K562 (cell line): ENCODE data around the gene FRMD1. TPM values are rescaled to one million over a fixed set of nuclear protein-coding genes. Genes with fewer than 3 reads are reported as not detected.

Experiments used
- ATAC-seq: fragments of 200-7000 bp; cut with Tn5 transposase; 3 replicates; pipeline ENCODE4 v1.9.1; 2020; ENCODE audit warnings: moderate library complexity
- BruUV-seq: library from RNA; stranded (reverse); fragments of 400-500 nt; replicated peaks from 2 replicates; lab custom pipeline; 2021; lab: Mats Ljungman, UMichigan
- CTCF ChIA-PET: fragments of 300-600 bp; formaldehyde crosslinking; extraction: SDS; loops from one replicate; lab custom pipeline; 2021; ENCODE audit warnings: low intra/inter-chr PET ratio; lab: Yijun Ruan, JAX
- POLR2A ChIA-PET: fragments of 300-600, 350-650 bp; sonication (Branson Sonifier 250); formaldehyde crosslinking; extraction: SDS; loops from one replicate; lab custom pipeline; 2021; ENCODE audit warnings: antibody characterized with exemption, inconsistent platforms; lab: Yijun Ruan, JAX
- DNase-seq, 4 experiments: peaks; one replicate each; pipeline versions ENCODE4 v3.0.0 to v3.0.0-alpha.2; 2011 to 2018; ENCODE audit warnings: low spot score in 3 of 4, mixed read lengths in 3 of 4; ENCODE audit errors: extremely low read depth in 1 of 4
- FAIRE-seq: peaks from 2 replicates; lab custom pipeline; 2011; peaks lifted over from hg19 to GRCh38; lab: Jason Lieb, UNC
- H2AFZ ChIP-seq: 2 replicates; pipeline ENCODE4 v1.6.0; 2011; ENCODE audit warnings: low read depth, low read length, control low read depth, inconsistent platforms
- H3K27ac ChIP-seq: fragments of 200-600 bp; 3 replicates; pipeline ENCODE4 v1.8.0; 2011; ENCODE audit warnings: low read depth, mild to moderate bottlenecking, control low read depth, inconsistent platforms, low read length, moderate library complexity, mixed read lengths; ENCODE audit errors: extremely low read depth
- H3K27me3 ChIP-seq, 2 experiments: fragments of 300-600 bp in 1 of 2; 2 replicates in 1 of 2; 3 replicates in 1 of 2; pipeline versions ENCODE4 v1.6.0 to v1.8.0; 2011; ENCODE audit warnings: inconsistent platforms in 2 of 2, low read length in 2 of 2, mild to moderate bottlenecking in 1 of 2, mixed read lengths in 1 of 2, moderate library complexity in 1 of 2; ENCODE audit not compliant: control insufficient read depth in 2 of 2, insufficient read depth in 2 of 2
- H3K36me3 ChIP-seq: fragments of 300-600 bp; 3 replicates; pipeline ENCODE4 v1.8.0; 2011; ENCODE audit warnings: mild to moderate bottlenecking, low read length, inconsistent platforms; ENCODE audit not compliant: control insufficient read depth, insufficient read depth
- H3K4me1 ChIP-seq, 2 experiments: fragments of 200-600 bp in 1 of 2; replicated peaks in 1 of 2; 2 replicates in 1 of 2; 3 replicates in 1 of 2; pipeline versions ENCODE4 v1.5.1 to v1.8.0; 2011; ENCODE audit warnings: inconsistent platforms in 2 of 2, low read length in 2 of 2, mild to moderate bottlenecking in 1 of 2, mixed read lengths in 1 of 2, moderate library complexity in 1 of 2; ENCODE audit not compliant: control insufficient read depth in 2 of 2, insufficient read depth in 2 of 2
- H3K4me2 ChIP-seq: 2 replicates; pipeline ENCODE4 v1.6.1; 2011; ENCODE audit warnings: low read length, control low read depth, inconsistent platforms, mixed read lengths; ENCODE audit not compliant: insufficient read depth
- H3K4me3 ChIP-seq: fragments of 200-600 bp; sonication (generic), shearing (Covaris generic); 2 replicates; pipeline ENCODE4 v1.5.1; 2016; ENCODE audit warnings: control low read depth, inconsistent platforms
- H3K79me2 ChIP-seq: fragments of 200-600 bp; 3 replicates; pipeline ENCODE4 v1.8.0; 2011; ENCODE audit warnings: low read length, inconsistent platforms; ENCODE audit not compliant: control insufficient read depth, insufficient read depth
- H3K9ac ChIP-seq, 2 experiments: 2 replicates each; pipeline versions ENCODE4 v1.6.0 to v1.6.1; 2011; ENCODE audit warnings: low read depth in 2 of 2, low read length in 2 of 2, control low read depth in 1 of 2, inconsistent platforms in 1 of 2, mild to moderate bottlenecking in 1 of 2, mixed read lengths in 1 of 2; ENCODE audit not compliant: insufficient read depth in 1 of 2
- H3K9me1 ChIP-seq: one replicate; pipeline ENCODE4 v1.6.0; 2011; ENCODE audit warnings: inconsistent platforms, mild to moderate bottlenecking, low read length, moderate library complexity; ENCODE audit not compliant: control insufficient read depth, insufficient read depth
- H3K9me3 ChIP-seq: replicated peaks from 2 replicates; pipeline ENCODE4 v1.5.1; 2011; ENCODE audit warnings: low read depth, low read length, inconsistent platforms; ENCODE audit not compliant: control insufficient read depth, insufficient read depth
- H4K20me1 ChIP-seq: replicated peaks from 2 replicates; pipeline ENCODE4 v1.6.1; 2011; ENCODE audit warnings: low read length, inconsistent platforms, mixed read lengths; ENCODE audit not compliant: control insufficient read depth, insufficient read depth
- FOXP1 ChIP-seq: sonication (generic); formaldehyde crosslinking; IDR thresholded peaks from 2 replicates; pipeline ENCODE4 v1.8.0; 2022; ENCODE audit warnings: mild to moderate bottlenecking, missing genetic modification reagents
- KAT8 ChIP-seq: fragments of 450-650 bp; IDR thresholded peaks from 2 replicates; pipeline ENCODE4 v1.6.1; 2016; ENCODE audit warnings: low read depth, mild to moderate bottlenecking
- SMARCA5 ChIP-seq: fragments of 450-650 bp; IDR thresholded peaks from 2 replicates; pipeline ENCODE4 v1.6.1; 2016
- SRF ChIP-seq, 2 experiments: fragments of 250-450, 450-650 bp in 1 of 2; sonication (Bioruptor Pico) in 1 of 2; sonication (generic) in 1 of 2; formaldehyde crosslinking; IDR thresholded peaks; 2 replicates each; pipeline versions ENCODE4 v1.5.0 to v1.5.1; 2020 to 2022; ENCODE audit warnings: mild to moderate bottlenecking in 1 of 2, missing genetic modification reagents in 1 of 2
- WGBS: fragments of 100-300 bp; shearing (Covaris generic); methylation state at CpG from one replicate; pipeline ENCODE4 v1.1.6; 2016; ENCODE audit warnings: low coverage, mixed read lengths; ENCODE audit not compliant: insufficient coverage; ENCODE audit errors: missing lambda C conversion rate; 5-methylcytosine and 5-hydroxymethylcytosine counted together
- in situ Hi-C: fragments of 300-500 bp; cut with MboI; formaldehyde crosslinking; loops from 4 replicates; pipeline ENCODE4 v1.15.0; 2018; ENCODE audit warnings: inconsistent platforms, mixed read lengths
- intact Hi-C: fragments of 100-400 bp; cut with micrococcal nuclease; formaldehyde crosslinking; loops from 2 replicates; pipeline ENCODE4 v1.14.2; 2022
- polyA plus RNA-seq, 8 experiments: library from polyadenylated mRNA; depleted of rRNA in 4 of 8; stranded (reverse) in 5 of 8; unstranded in 3 of 8; fragments of >200 nt; fragmentation: Nextera tagmentation in 2 of 8; fragmentation: Illumina TruSeq in 1 of 8; extraction: Ambion mirVana in 2 of 8; extraction: Trizol in 1 of 8; gene quantifications; 2 replicates each; pipeline versions ENCODE4 v1.2.1 to v1.2.3, GENCODE V29; 2011 to 2014; ENCODE audit warnings: inconsistent platforms in 1 of 8, missing spikeins in 1 of 8
- total RNA-seq, 7 experiments: library from RNA; depleted of rRNA in 6 of 7; stranded (reverse); fragments of >200 nt in 6 of 7; fragmentation: Illumina TruSeq in 2 of 7; extraction: Trizol in 2 of 7; gene quantifications; 2 replicates each; pipeline versions ENCODE4 v1.2.1 to v1.2.3, GENCODE V29; 2011 to 2021; ENCODE audit warnings: low replicate concordance in 1 of 7
- TF ChIP-seq, protein P1 (sequence below): fragments of 250-450 bp; sonication (Bioruptor Pico); IDR thresholded peaks from 2 replicates; pipeline ENCODE4 v1.8.0; 2021; ENCODE audit warnings: moderate library complexity, mild to moderate bottlenecking, inconsistent platforms

Gene FRMD1
- total and polyA plus RNA-seq, 9 of the 15 experiments (the other 6 are each of a cell fraction or from before 2014, with no cell fraction given), result 0.01 to 0.04 (median 0.01) TPM; not detected in 6

- peaks cover 64 to 94% of the 10 kb centered on the region in 2 experiments for H3K27me3 ChIP-seq
- ATAC-seq (0 out of 3 replicates have a peak, but pooled peaks have one; percentile 12), FAIRE-seq (no peak), DNase-seq (no peak)
- BruUV-seq, result no TSS peak
- ChIA-PET POLR2A (interaction anchor here (0.7 kb wide), 2 partner anchors 24 to 1617 kb away, joined by 3 read pairs; no protein-coding TSS in a partner anchor), CTCF (no interaction called here)
- H3K27ac ChIP-seq, result no peak overlapping the region
- peaks cover 0 to 15% of the 10 kb centered on the region in 2 experiments; a peak in 2 of 5 replicates for H3K4me1 ChIP-seq
- no peak for TF ChIP-seq KAT8
- TF ChIP-seq, protein P1, sequence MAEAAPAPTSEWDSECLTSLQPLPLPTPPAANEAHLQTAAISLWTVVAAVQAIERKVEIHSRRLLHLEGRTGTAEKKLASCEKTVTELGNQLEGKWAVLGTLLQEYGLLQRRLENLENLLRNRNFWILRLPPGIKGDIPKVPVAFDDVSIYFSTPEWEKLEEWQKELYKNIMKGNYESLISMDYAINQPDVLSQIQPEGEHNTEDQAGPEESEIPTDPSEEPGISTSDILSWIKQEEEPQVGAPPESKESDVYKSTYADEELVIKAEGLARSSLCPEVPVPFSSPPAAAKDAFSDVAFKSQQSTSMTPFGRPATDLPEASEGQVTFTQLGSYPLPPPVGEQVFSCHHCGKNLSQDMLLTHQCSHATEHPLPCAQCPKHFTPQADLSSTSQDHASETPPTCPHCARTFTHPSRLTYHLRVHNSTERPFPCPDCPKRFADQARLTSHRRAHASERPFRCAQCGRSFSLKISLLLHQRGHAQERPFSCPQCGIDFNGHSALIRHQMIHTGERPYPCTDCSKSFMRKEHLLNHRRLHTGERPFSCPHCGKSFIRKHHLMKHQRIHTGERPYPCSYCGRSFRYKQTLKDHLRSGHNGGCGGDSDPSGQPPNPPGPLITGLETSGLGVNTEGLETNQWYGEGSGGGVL, result no peak
- 0 out of 4 replicates have a peak, but pooled peaks of 1 of the 2 experiments have one; percentile 10 for TF ChIP-seq SRF (CRISPR knock-in tag; IDR thresholded peaks at IDR 0.05)
- TF ChIP-seq SMARCA5, result no peak
- no peak for TF ChIP-seq FOXP1 (CRISPR knock-in tag)
- H3K9me3 ChIP-seq, result no peaks in the 10 kb centered on the region
- H3K9me1 ChIP-seq, result no peaks in the 10 kb centered on the region
- no peaks in the 10 kb centered on the region for H3K79me2 ChIP-seq
- intact Hi-C loops (no loop called here), in situ Hi-C loops (no loop called here)
- no peak overlapping the region for H2AFZ ChIP-seq
- H4K20me1 ChIP-seq, result peaks cover 30% of the 10 kb centered on the region
- no peak overlapping the region; a peak in 1 of 4 replicates for H3K9ac ChIP-seq
- WGBS, result 5% methylated on average over 17 of the region's 17 CpGs
- H3K4me3 ChIP-seq, result no peak overlapping the region
- no peaks in the 10 kb centered on the region for H3K36me3 ChIP-seq
- no peak overlapping the region for H3K4me2 ChIP-seq
Measured at GRCh38 chr6:168095171-168095691, 16.2 kb upstream of the FRMD1 start.
